Measurements from ENCODE around the gene MYT1. TPM values are rescaled to one million over a fixed set of nuclear protein-coding genes. Genes with fewer than 3 reads are reported as not detected.

MYT1 gene
- total and polyA plus RNA-seq, 9 of the 15 experiments (the other 6 are each of a cell fraction or from before 2014, with no cell fraction given): 0.02 to 0.12 (median 0.06) TPM; not detected in 4

- intact Hi-C loops (cut with micrococcal nuclease): no loop called here
- 10% methylated on average over 8 of the region's 8 CpGs for WGBS (ENCODE audit: insufficient coverage, low coverage, missing lambda C conversion rate)
- no peak overlapping the region for H3K27ac ChIP-seq (ENCODE audit: extremely low read depth, low read depth, low read length)
- in situ Hi-C loops (cut with MboI): no loop called here
- POLR2A ChIA-PET: interaction anchor here (0.6 to 1.6 kb wide), 3 partner anchors 11 to 88 kb away, joined by 3 to 4 read pairs (median 3); no protein-coding TSS in a partner anchor
- H4K20me1 ChIP-seq (replicated peaks; ENCODE audit: control insufficient read depth, insufficient read depth, low read length): peaks cover 3% of the 10 kb centered on the region
- no peak overlapping the region for H2AFZ ChIP-seq (ENCODE audit: low read depth, low read length)
- peaks cover 8 to 39% of the 10 kb centered on the region in 2 experiments; a peak in 3 of 5 replicates for H3K27me3 ChIP-seq (ENCODE audit: control insufficient read depth in 2 of 2, insufficient read depth in 2 of 2, low read length in 2 of 2)
- H3K9ac ChIP-seq (ENCODE audit: insufficient read depth in 1 of 2, low read depth in 2 of 2, low read length in 2 of 2): no peak overlapping the region
- no peak overlapping the region for H3K4me3 ChIP-seq
- no peak for DNase-seq (ENCODE audit: extremely low read depth in 1 of 4, low spot score in 3 of 4)
- no peak for ATAC-seq
- no peaks in the 10 kb centered on the region for H3K9me3 ChIP-seq (replicated peaks; ENCODE audit: control insufficient read depth, insufficient read depth, low read depth, low read length)
- H3K4me1 ChIP-seq (replicated peaks in 1 of 2; ENCODE audit: control insufficient read depth in 2 of 2, insufficient read depth in 2 of 2, low read length in 2 of 2): peaks cover 7 to 37% of the 10 kb centered on the region in 2 experiments; a peak in 4 of 5 replicates
- CTCF ChIA-PET (ENCODE audit: low intra/inter-chr PET ratio): no interaction called here
- TF ChIP-seq SRSF7 (optimal IDR thresholded peaks at IDR 0.05; ENCODE audit: low read depth, low read length) (no peak), HNRNPLL (IDR thresholded peaks at IDR 0.05; ENCODE audit: low read depth, low read length, poor library complexity, severe bottlenecking) (no peak), ZNF212 (CRISPR knock-in tag; IDR thresholded peaks at IDR 0.05) (no peak), CTBP1 (IDR thresholded peaks at IDR 0.05; ENCODE audit: borderline replicate concordance) (no peak), ATF7 (IDR thresholded peaks at IDR 0.05) (no peak), ZNF740 (CRISPR knock-in tag; IDR thresholded peaks at IDR 0.05) (no peak), ZNF740 (tag; IDR thresholded peaks at IDR 0.05) (no peak), RAD21 (CRISPR knock-in tag; conservative IDR thresholded peaks at IDR 0.05 in 1 of 2, IDR thresholded peaks at IDR 0.05 in 1 of 2) (no peak), KDM2B (CRISPR knock-in tag; IDR thresholded peaks at IDR 0.05) (no peak)
- BruUV-seq (replicated peaks): no TSS peak
- no peaks in the 10 kb centered on the region for H3K79me2 ChIP-seq (ENCODE audit: control insufficient read depth, insufficient read depth, low read length)
- no peaks in the 10 kb centered on the region for H3K36me3 ChIP-seq (ENCODE audit: control insufficient read depth, insufficient read depth, low read length)
- no peak overlapping the region for H3K4me2 ChIP-seq (ENCODE audit: insufficient read depth, low read length)
- H3K9me1 ChIP-seq (ENCODE audit: control insufficient read depth, insufficient read depth, low read length): peaks cover 6% of the 10 kb centered on the region
- FAIRE-seq: no peak
These were observed 65.3 kb downstream of the MYT1 start for GRCh38 chr20:64229507-64230061.
